GM18868 (cell line): ENCODE measurements around the gene TCP11L2.

Experiments used
- ATAC-seq: cut with Tn5 transposase; IDR thresholded peaks from one replicate; pipeline ENCODE4 v1.9.1; 2021; ENCODE audit warnings: mild to moderate bottlenecking, moderate library complexity; ENCODE audit not compliant: unreplicated experiment

The TCP11L2 gene

GRCh38 chr12:106387848-106388377, 85.4 kb downstream of the TCP11L2 start:
- no peak for ATAC-seq

- no peak for ATAC-seq
These were observed 86.6 kb downstream of the TCP11L2 start for GRCh38 chr12:106389151-106389550.

DNA sequence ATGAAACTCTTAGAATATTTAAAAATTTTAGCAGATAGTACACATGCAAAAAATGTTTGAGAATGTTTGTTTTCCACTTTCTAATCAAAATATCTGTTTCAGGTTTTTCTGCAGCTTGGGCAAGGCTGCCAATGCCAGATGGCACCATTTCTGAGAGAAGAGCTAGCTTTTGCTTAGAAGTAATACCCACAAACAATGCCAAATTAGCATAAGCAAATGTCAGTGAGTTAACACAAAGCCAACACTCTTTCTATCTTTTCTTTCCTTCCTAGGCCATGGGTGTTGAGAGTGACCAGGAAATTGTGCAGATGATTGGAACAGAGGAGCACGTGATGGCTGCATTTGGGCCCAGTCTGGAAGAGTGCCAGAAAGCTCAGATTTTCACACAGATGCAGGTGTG, 90.2 kb downstream of the TCP11L2 start:
- no peak for ATAC-seq
